Neural progenitor cell (in vitro differentiated cells): ENCODE results near the gene FERMT3. TPM values are rescaled to one million over a fixed set of nuclear protein-coding genes. Genes with fewer than 3 reads are reported as not detected.

Source experiments
- DNase-seq: peaks from one replicate; pipeline ENCODE4 v3.0.0-alpha.2; 2016; ENCODE audit warnings: low spot score
- H2AFZ ChIP-seq: fragments of 200-600 bp; sonication (generic); replicated peaks from 2 replicates; pipeline ENCODE4 v1.6.1; 2016; ENCODE audit warnings: antibody characterized with exemption
- H3F3A ChIP-seq: fragments of 200-600 bp; sonication (generic); 2 replicates; pipeline ENCODE4 v1.6.1; 2016; ENCODE audit warnings: antibody characterized with exemption, low read depth
- H3K27ac ChIP-seq: fragments of 200-600 bp; sonication (generic); 2 replicates; pipeline ENCODE4 v1.5.1; 2016; ENCODE audit warnings: mild to moderate bottlenecking
- H3K27me3 ChIP-seq: fragments of 200-600 bp; sonication (generic); 2 replicates; pipeline ENCODE4 v1.6.1; 2016; ENCODE audit warnings: mild to moderate bottlenecking, moderate library complexity
- H3K36me3 ChIP-seq: fragments of 200-600 bp; sonication (generic); 2 replicates; pipeline ENCODE4 v1.5.1; 2016
- H3K4me1 ChIP-seq: fragments of 200-600 bp; sonication (generic); 2 replicates; pipeline ENCODE4 v1.6.1; 2016; ENCODE audit warnings: mixed run types
- H3K4me2 ChIP-seq: fragments of 200-600 bp; sonication (generic); 2 replicates; pipeline ENCODE4 v1.6.1; 2016
- H3K4me3 ChIP-seq: fragments of 200-600 bp; sonication (generic); 2 replicates; pipeline ENCODE4 v1.5.1; 2016
- H3K79me2 ChIP-seq: fragments of 200-600 bp; sonication (generic); 2 replicates; pipeline ENCODE4 v1.6.1; 2016; ENCODE audit warnings: low read depth
- H3K9ac ChIP-seq: fragments of 200-600 bp; sonication (generic); 2 replicates; pipeline ENCODE4 v1.6.1; 2016
- H3K9me3 ChIP-seq: fragments of 200-600 bp; sonication (generic); 2 replicates; pipeline ENCODE4 v1.5.1; 2016; ENCODE audit warnings: low read depth
- H4K20me1 ChIP-seq: fragments of 200-600 bp; sonication (generic); 2 replicates; pipeline ENCODE4 v1.6.1; 2016; ENCODE audit warnings: low read depth
- H3K27ac Mint-ChIP-seq: 3 replicates; pipeline ENCODE4 v1.8.0; 2021; ENCODE audit warnings: mixed read lengths
- H3K27me3 Mint-ChIP-seq: 2 replicates; pipeline ENCODE4 v1.8.0; 2022; ENCODE audit warnings: low read depth, mild to moderate bottlenecking, inconsistent platforms, moderate library complexity, mixed read lengths; ENCODE audit not compliant: insufficient read depth
- H3K36me3 Mint-ChIP-seq: 3 replicates; pipeline ENCODE4 v1.8.0; 2021; ENCODE audit warnings: mixed read lengths
- H3K4me1 Mint-ChIP-seq: 3 replicates; pipeline ENCODE4 v1.8.0; 2021; ENCODE audit warnings: mixed read lengths
- H3K4me3 Mint-ChIP-seq: 3 replicates; pipeline ENCODE4 v1.8.0; 2021; ENCODE audit warnings: mild to moderate bottlenecking, moderate library complexity, mixed read lengths
- H3K9me3 Mint-ChIP-seq: 3 replicates; pipeline ENCODE4 v1.8.0; 2020; ENCODE audit warnings: mixed read lengths
- CTCF ChIP-seq: fragments of 200-600 bp; sonication (generic); IDR thresholded peaks from 2 replicates; pipeline ENCODE4 v1.5.1; 2017; ENCODE audit warnings: antibody characterized with exemption, mild to moderate bottlenecking
- EZH2 ChIP-seq: fragments of 200-600 bp; sonication (generic); IDR thresholded peaks from 2 replicates; pipeline ENCODE4 v1.6.1; 2017; ENCODE audit warnings: antibody characterized with exemption, mild to moderate bottlenecking, moderate library complexity
- EZH2phosphoT487 ChIP-seq: fragments of 200-600 bp; sonication (generic); IDR thresholded peaks from 2 replicates; pipeline ENCODE4 v1.6.1; 2017; ENCODE audit warnings: antibody characterized with exemption
- total RNA-seq: library from RNA; depleted of rRNA; stranded (reverse); fragments of >200 nt; gene quantifications from 2 replicates; pipeline ENCODE4 v1.2.3, GENCODE V29; 2015; ENCODE audit warnings: low replicate concordance

FERMT3 gene
- total RNA-seq, 1 donor from 2014 or later, result not detected

DNA sequence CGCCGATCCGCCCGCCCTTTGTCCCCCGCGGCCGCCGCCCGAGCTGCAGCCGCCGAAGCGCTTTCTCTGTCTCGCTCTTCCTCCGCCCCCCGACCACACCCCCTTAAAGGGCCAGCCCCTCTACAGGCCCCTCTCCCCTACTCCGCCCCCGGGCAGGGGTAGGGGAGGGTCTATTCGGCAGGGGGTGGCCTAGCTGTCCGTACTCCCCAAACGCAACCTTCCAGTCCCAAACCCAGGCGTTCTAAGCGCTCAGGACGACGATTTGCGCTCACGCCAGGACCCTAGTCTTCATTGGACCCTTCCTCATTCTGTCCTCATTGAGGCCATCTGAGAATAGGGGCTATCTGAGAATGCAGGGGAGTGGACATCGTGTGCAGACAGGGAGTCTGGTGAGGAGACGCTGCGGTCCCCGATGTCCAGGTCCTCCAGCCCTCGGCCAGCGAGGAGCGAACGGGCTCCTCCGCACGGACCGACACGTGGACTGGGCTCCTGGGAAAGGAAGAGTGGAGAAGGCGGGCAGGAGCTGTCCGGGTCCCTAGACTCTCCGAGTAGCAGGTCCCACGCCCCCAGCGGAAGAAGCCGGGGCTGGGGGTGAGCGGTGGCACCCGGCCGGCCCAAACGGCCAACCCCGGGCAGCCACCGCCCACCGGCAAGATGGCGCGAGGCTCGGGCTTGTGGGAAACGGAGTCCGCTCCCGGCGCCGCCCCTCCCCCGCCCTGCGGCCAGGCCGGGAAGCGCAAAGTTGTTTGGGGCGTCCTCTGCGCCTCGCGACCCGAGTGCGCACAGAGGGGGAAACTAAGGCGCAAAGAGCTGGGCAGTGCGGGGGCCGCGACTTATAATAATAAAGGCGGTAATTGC is 40.6 kb downstream of the FERMT3 start, which contains the start of gene PPP1R14B:
Gene PPP1R14B, minus strand, starts transcription at position 73 of the 858 bp plus-strand sequence. CDS start 270 bp downstream, outside the sequence.
- no peaks in the 10 kb centered on the region for H3K9me3 ChIP-seq
- H3K27ac Mint-ChIP-seq, result peak within 1 kb of the TSS; percentile 80
- peak within 1 kb of the TSS; percentile 83 for H2AFZ ChIP-seq
- peaks cover 50% of the 10 kb centered on the region for H3F3A ChIP-seq
- DNase-seq, result peak; percentile 95
- peaks cover 6% of the 10 kb centered on the region for H3K27me3 ChIP-seq
- peak within 1 kb of the TSS; percentile 88 for H3K4me2 ChIP-seq
- no peak within 1 kb of the TSS for H3K9ac ChIP-seq
- peaks cover 48% of the 10 kb centered on the region for H3K4me1 Mint-ChIP-seq
- TF ChIP-seq EZH2 (peak; percentile 45), EZH2phosphoT487 (peak; percentile 25), CTCF (peak; percentile 21)
- peaks cover 27% of the 10 kb centered on the region for H3K79me2 ChIP-seq
- peaks cover 22% of the 10 kb centered on the region for H4K20me1 ChIP-seq
- peaks cover 36% of the 10 kb centered on the region for H3K4me1 ChIP-seq
- H3K4me3 ChIP-seq, result peak within 1 kb of the TSS; percentile 71
- peak within 1 kb of the TSS; percentile 94 for H3K4me3 Mint-ChIP-seq
- H3K36me3 ChIP-seq, result no peaks in the 10 kb centered on the region
- H3K27ac ChIP-seq, result peak within 1 kb of the TSS; percentile 59
- H3K27me3 Mint-ChIP-seq, result peaks cover 12% of the 10 kb centered on the region
- peaks cover 2% of the 10 kb centered on the region for H3K36me3 Mint-ChIP-seq
- H3K9me3 Mint-ChIP-seq, result no peaks in the 10 kb centered on the region

- no peak overlapping the region for H3K9ac ChIP-seq
- H3K79me2 ChIP-seq, result peaks cover 25% of the 10 kb centered on the region
- Mint-ChIP-seq H3K4me3 (peak overlapping the region; percentile 85), H3K9me3 (no peaks in the 10 kb centered on the region), H3K27me3 (peaks cover 13% of the 10 kb centered on the region), H3K4me1 (peaks cover 45% of the 10 kb centered on the region), H3K27ac (peak overlapping the region; percentile 80), H3K36me3 (peaks cover 2% of the 10 kb centered on the region)
- H3K9me3 ChIP-seq, result no peaks in the 10 kb centered on the region
- H3K4me2 ChIP-seq, result peak overlapping the region; percentile 88
- H3K4me1 ChIP-seq, result peaks cover 41% of the 10 kb centered on the region
- no peaks in the 10 kb centered on the region for H3K36me3 ChIP-seq
- peaks cover 52% of the 10 kb centered on the region for H3F3A ChIP-seq
- peaks cover 6% of the 10 kb centered on the region for H3K27me3 ChIP-seq
- H2AFZ ChIP-seq, result peak overlapping the region; percentile 52
- TF ChIP-seq EZH2, result no peak
- no peak for TF ChIP-seq EZH2phosphoT487
- TF ChIP-seq CTCF, result no peak
- peak overlapping the region; percentile 71 for H3K4me3 ChIP-seq
- no peak for DNase-seq
- no peak overlapping the region for H3K27ac ChIP-seq
- peaks cover 22% of the 10 kb centered on the region for H4K20me1 ChIP-seq
These were observed 41.4 kb downstream of the FERMT3 start for GRCh38 chr11:64247729-64248531.

DNA sequence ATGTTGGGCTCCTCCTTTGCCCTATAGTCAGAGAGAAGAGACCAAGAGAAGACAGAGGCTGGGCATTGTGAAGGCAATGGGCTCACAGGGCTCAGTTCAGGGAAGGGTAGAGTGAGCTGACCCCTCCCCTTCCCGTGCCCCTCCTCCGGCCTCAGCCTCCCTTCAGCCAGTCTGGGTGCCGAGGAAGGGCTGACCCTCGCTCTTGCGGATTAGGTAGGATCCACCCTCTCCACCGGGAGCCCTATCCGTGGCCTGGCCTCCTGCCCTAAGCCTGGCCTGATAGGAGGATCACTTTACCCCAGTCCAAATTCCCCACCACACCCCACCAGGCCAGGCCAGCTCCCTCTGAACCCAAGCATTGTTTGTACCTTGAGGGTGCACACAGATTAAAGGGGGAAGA is 42.1 kb downstream of the FERMT3 start:
- peak overlapping the region; percentile 85 for H3K4me3 Mint-ChIP-seq
- H3K27me3 ChIP-seq, result peaks cover 6% of the 10 kb centered on the region
- peaks cover 25% of the 10 kb centered on the region for H4K20me1 ChIP-seq
- H2AFZ ChIP-seq, result no peak overlapping the region
- no peaks in the 10 kb centered on the region for H3K9me3 Mint-ChIP-seq
- H3K4me3 ChIP-seq, result no peak overlapping the region
- peaks cover 43% of the 10 kb centered on the region for H3K4me1 Mint-ChIP-seq
- DNase-seq, result peak; percentile 54
- no peaks in the 10 kb centered on the region for H3K36me3 ChIP-seq
- peaks cover 53% of the 10 kb centered on the region for H3F3A ChIP-seq
- H3K9me3 ChIP-seq, result no peaks in the 10 kb centered on the region
- H3K27ac Mint-ChIP-seq, result no peak overlapping the region
- no peak overlapping the region for H3K27ac ChIP-seq
- H3K9ac ChIP-seq, result no peak overlapping the region
- peaks cover 41% of the 10 kb centered on the region for H3K4me1 ChIP-seq
- TF ChIP-seq EZH2phosphoT487 (no peak), EZH2 (no peak), CTCF (no peak)
- peak overlapping the region; percentile 88 for H3K4me2 ChIP-seq
- peaks cover 15% of the 10 kb centered on the region for H3K27me3 Mint-ChIP-seq
- H3K36me3 Mint-ChIP-seq, result no peaks in the 10 kb centered on the region
- H3K79me2 ChIP-seq, result peaks cover 25% of the 10 kb centered on the region
